Jurkat, Clone E6-1 (cell line): ENCODE measurements around the gene PSMC1.

Source experiments
- DNase-seq: peaks from one replicate; pipeline ENCODE4 v3.0.0-alpha.2; 2011; ENCODE audit warnings: low read depth, low spot score
- H3K4me3 ChIP-seq: 2 replicates; pipeline ENCODE4 v1.5.1; 2011; ENCODE audit warnings: mild to moderate bottlenecking, low read length, control low read depth, moderate library complexity

PSMC1 gene

GRCh38 chr14:90297876-90298629 lies 41.7 kb downstream of the PSMC1 start:
- H3K4me3 ChIP-seq: no peak overlapping the region
- no peak for DNase-seq

- no peak for DNase-seq
- no peak overlapping the region for H3K4me3 ChIP-seq
Measured at GRCh38 chr14:90299408-90299807, 43.1 kb downstream of the PSMC1 start.

GRCh38 chr14:90300611-90301047 lies 44.3 kb downstream of the PSMC1 start:
- H3K4me3 ChIP-seq: no peak overlapping the region
- peak; percentile 28 for DNase-seq

GRCh38 chr14:90301122-90301521 lies 44.8 kb downstream of the PSMC1 start:
- DNase-seq: no peak

GRCh38 chr14:90301668-90302090 lies 45.3 kb downstream of the PSMC1 start:
- DNase-seq: peak; percentile 14
- no peak overlapping the region for H3K4me3 ChIP-seq

More at GRCh38 chr14:90301122-90301521, 44.8 kb downstream of the PSMC1 start:
- no peak overlapping the region for H3K4me3 ChIP-seq

- H3K4me3 ChIP-seq: no peak overlapping the region
- DNase-seq: no peak
Measured at GRCh38 chr14:90302529-90303303, 46.4 kb downstream of the PSMC1 start.

- H3K4me3 ChIP-seq: no peak overlapping the region
- DNase-seq: no peak
Measured at GRCh38 chr14:90303473-90303872, 47.1 kb downstream of the PSMC1 start.

- no peak overlapping the region for H3K4me3 ChIP-seq
- DNase-seq: no peak
Measured at GRCh38 chr14:90304502-90304901, 48.1 kb downstream of the PSMC1 start.

GRCh38 chr14:90305176-90305601 lies 48.8 kb downstream of the PSMC1 start:
- no peak overlapping the region for H3K4me3 ChIP-seq
- no peak for DNase-seq

GRCh38 chr14:90308561-90308960 lies 52.2 kb downstream of the PSMC1 start:
- H3K4me3 ChIP-seq: no peak overlapping the region
- no peak for DNase-seq

- no peak overlapping the region for H3K4me3 ChIP-seq
- DNase-seq: no peak
Measured at GRCh38 chr14:90317286-90317685, 60.9 kb downstream of the PSMC1 start.

- H3K4me3 ChIP-seq: no peak overlapping the region
- DNase-seq: no peak
Measured at GRCh38 chr14:90318016-90318415, 61.7 kb downstream of the PSMC1 start.

GRCh38 chr14:90319173-90319572 lies 62.8 kb downstream of the PSMC1 start:
- no peak for DNase-seq
- H3K4me3 ChIP-seq: no peak overlapping the region

GRCh38 chr14:90319634-90320541 lies 63.5 kb downstream of the PSMC1 start:
- no peak overlapping the region for H3K4me3 ChIP-seq

GRCh38 chr14:90321891-90322290 lies 65.5 kb downstream of the PSMC1 start:
- no peak for DNase-seq
- no peak overlapping the region for H3K4me3 ChIP-seq

More at GRCh38 chr14:90319634-90320541, 63.5 kb downstream of the PSMC1 start:
- peak; percentile 11 for DNase-seq
